PC-9 (cell line): ENCODE measurements around the gene CCL25. TPM values are rescaled to one million over a fixed set of nuclear protein-coding genes. Genes with fewer than 3 reads are reported as not detected.

ENCODE experiments used
- BruUV-seq: library from RNA; stranded (reverse); fragments of 400-500 nt; replicated peaks from 2 replicates; lab custom pipeline; 2021; lab: Mats Ljungman, UMichigan
- CTCF ChIA-PET: fragments of 300-600 bp; sonication (Branson Sonifier 250); formaldehyde crosslinking; loops from one replicate; lab custom pipeline; 2022; ENCODE audit warnings: antibody characterized with exemption; lab: Charles Lee
- POLR2A ChIA-PET: fragments of 300-600 bp; sonication (Branson Sonifier 250); formaldehyde crosslinking; loops from one replicate; lab custom pipeline; 2022; ENCODE audit warnings: antibody characterized with exemption; ENCODE audit not compliant: unreplicated experiment; lab: Charles Lee
- DNase-seq, 2 experiments: peaks; one replicate each; pipeline versions ENCODE4 v3.0.0 to v3.0.0-alpha.2; 2015 to 2022; ENCODE audit warnings: mixed read lengths in 1 of 2
- H2AFZ ChIP-seq: fragments of 200-600 bp; sonication (generic); 2 replicates; pipeline ENCODE4 v1.8.1; 2017; ENCODE audit warnings: antibody characterized with exemption
- H3F3A ChIP-seq: fragments of 200-600 bp; sonication (generic); 2 replicates; pipeline ENCODE4 v1.8.1; 2017; ENCODE audit warnings: antibody characterized with exemption, mild to moderate bottlenecking, low read depth; ENCODE audit not compliant: insufficient read depth
- H3K27ac ChIP-seq: fragments of 200-600 bp; sonication (generic); 2 replicates; pipeline ENCODE4 v1.6.1; 2016; ENCODE audit warnings: mixed run types
- H3K27me3 ChIP-seq: fragments of 200-600 bp; sonication (generic); 2 replicates; pipeline ENCODE4 v1.6.1; 2016; ENCODE audit warnings: low read depth, mixed run types; ENCODE audit not compliant: insufficient read depth
- H3K36me3 ChIP-seq: fragments of 200-600 bp; sonication (generic); 2 replicates; pipeline ENCODE4 v1.6.1; 2016; ENCODE audit warnings: low read depth, mixed run types
- H3K4me1 ChIP-seq: fragments of 200-600 bp; sonication (generic); replicated peaks from 2 replicates; pipeline ENCODE4 v1.6.1; 2016; ENCODE audit warnings: mixed run types; ENCODE audit not compliant: insufficient read depth
- H3K4me2 ChIP-seq: fragments of 200-600 bp; sonication (generic); 2 replicates; pipeline ENCODE4 v1.6.1; 2017; ENCODE audit warnings: mixed run types
- H3K4me3 ChIP-seq: fragments of 200-600 bp; sonication (generic); 2 replicates; pipeline ENCODE4 v1.6.1; 2016; ENCODE audit warnings: mixed run types
- H3K79me2 ChIP-seq: fragments of 200-600 bp; sonication (generic); 2 replicates; pipeline ENCODE4 v1.6.1; 2017; ENCODE audit warnings: low read depth, mixed run types
- H3K9me2 ChIP-seq: fragments of 200-600 bp; sonication (generic); 2 replicates; pipeline ENCODE4 v1.8.1; 2017; ENCODE audit warnings: mild to moderate bottlenecking; ENCODE audit not compliant: insufficient read depth
- H3K9me3 ChIP-seq: fragments of 200-600 bp; sonication (generic); 2 replicates; pipeline ENCODE4 v1.8.1; 2016; ENCODE audit warnings: low read depth; ENCODE audit not compliant: insufficient read depth
- H4K20me1 ChIP-seq: fragments of 200-600 bp; sonication (generic); 2 replicates; pipeline ENCODE4 v1.8.1; 2017; ENCODE audit not compliant: insufficient read depth
- EZH2 ChIP-seq: fragments of 200-600 bp; sonication (generic); IDR thresholded peaks from 2 replicates; pipeline ENCODE4 v1.8.0; 2017; ENCODE audit warnings: antibody characterized with exemption, low read depth
- intact Hi-C: fragments of 100-400 bp; cut with micrococcal nuclease; formaldehyde crosslinking; loops from one replicate; pipeline ENCODE4 v1.10.0; 2022; ENCODE audit not compliant: unreplicated experiment
- total RNA-seq: library from RNA; stranded (reverse); gene quantifications from 2 replicates; pipeline ENCODE4 v1.2.3, GENCODE V29; 2021
- TF ChIP-seq, protein P1 (sequence below): fragments of 200-600 bp; sonication (generic); conservative IDR thresholded peaks from 2 replicates; pipeline ENCODE4 v1.6.1; 2017; ENCODE audit warnings: mixed run types, antibody characterized with exemption, mild to moderate bottlenecking, moderate library complexity

Gene CCL25
- total RNA-seq, 1 experiment from 2014 or later, result not detected

DNA sequence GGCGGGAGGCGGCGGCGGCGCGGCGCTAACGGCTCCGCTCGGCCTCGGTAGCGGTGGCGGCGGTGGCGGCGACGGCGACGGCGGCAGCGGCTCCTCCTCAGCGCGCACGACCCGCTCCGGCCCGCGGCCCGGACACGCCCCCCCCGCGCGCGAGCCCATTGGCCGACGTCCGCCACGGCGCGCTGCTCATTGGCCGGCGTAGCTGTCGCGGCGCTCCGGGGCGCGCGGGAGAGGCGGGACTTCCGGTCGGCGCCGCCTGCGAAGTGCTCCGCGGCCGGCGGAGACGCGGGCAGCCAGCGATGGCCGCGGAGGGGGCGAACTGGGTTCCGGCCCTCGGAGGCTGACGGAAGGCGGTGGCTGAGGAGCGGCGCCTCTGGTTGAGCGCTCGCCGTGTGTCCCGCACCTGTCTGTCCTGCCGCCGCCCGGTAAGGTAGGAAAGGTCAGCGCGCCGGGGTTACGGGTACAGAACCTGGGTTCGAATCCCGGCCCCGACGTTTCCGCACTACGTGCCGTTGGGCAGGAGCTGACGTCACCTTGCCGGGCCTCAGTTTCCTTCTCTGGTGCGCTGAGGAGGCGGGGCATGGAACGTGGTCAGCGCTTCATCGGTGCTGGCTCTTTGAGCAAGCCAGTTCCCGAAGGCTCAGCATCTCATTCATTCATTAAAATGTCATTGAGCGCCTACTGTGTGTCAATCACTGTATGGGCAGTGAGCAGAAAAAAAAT, 46.9 kb upstream of the CCL25 start, which contains the start of gene ELAVL1:
TSS of gene ELAVL1 (minus strand) at position 108 of the 723 bp plus-strand sequence. CDS start 13,826 bp downstream, outside the sequence.
- Histone ChIP-seq H3K27me3 (no peaks in the 10 kb centered on the region), H3K79me2 (peaks cover 55% of the 10 kb centered on the region), H3K36me3 (no peaks in the 10 kb centered on the region), H4K20me1 (peaks cover 41% of the 10 kb centered on the region), H3K4me1 (peaks cover 30% of the 10 kb centered on the region), H3K4me2 (peak within 1 kb of the TSS; percentile 95), H2AFZ (peak within 1 kb of the TSS; percentile 97), H3K27ac (peak within 1 kb of the TSS; percentile 31; the same call in 1 of the 2 replicates), H3K9me3 (no peaks in the 10 kb centered on the region), H3F3A (peaks cover 27% of the 10 kb centered on the region), H3K4me3 (peak within 1 kb of the TSS; percentile 83), H3K9me2 (no peaks in the 10 kb centered on the region)
- TSS peak; percentile 66 for BruUV-seq
- POLR2A ChIA-PET, result no interaction called here
- TF ChIP-seq EZH2, result no peak
- TF ChIP-seq, protein P1, sequence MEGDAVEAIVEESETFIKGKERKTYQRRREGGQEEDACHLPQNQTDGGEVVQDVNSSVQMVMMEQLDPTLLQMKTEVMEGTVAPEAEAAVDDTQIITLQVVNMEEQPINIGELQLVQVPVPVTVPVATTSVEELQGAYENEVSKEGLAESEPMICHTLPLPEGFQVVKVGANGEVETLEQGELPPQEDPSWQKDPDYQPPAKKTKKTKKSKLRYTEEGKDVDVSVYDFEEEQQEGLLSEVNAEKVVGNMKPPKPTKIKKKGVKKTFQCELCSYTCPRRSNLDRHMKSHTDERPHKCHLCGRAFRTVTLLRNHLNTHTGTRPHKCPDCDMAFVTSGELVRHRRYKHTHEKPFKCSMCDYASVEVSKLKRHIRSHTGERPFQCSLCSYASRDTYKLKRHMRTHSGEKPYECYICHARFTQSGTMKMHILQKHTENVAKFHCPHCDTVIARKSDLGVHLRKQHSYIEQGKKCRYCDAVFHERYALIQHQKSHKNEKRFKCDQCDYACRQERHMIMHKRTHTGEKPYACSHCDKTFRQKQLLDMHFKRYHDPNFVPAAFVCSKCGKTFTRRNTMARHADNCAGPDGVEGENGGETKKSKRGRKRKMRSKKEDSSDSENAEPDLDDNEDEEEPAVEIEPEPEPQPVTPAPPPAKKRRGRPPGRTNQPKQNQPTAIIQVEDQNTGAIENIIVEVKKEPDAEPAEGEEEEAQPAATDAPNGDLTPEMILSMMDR, result no peak
- peak; percentile 76 to 91 for DNase-seq
- intact Hi-C loops, result no loop called here
- CTCF ChIA-PET, result interaction anchor here (0.5 to 1.7 kb wide), 3 partner anchors 62 to 499 kb away, joined by 5 to 6 read pairs (median 5); partner anchors contain the start of genes SNAPC2 and TIMM44

DNA sequence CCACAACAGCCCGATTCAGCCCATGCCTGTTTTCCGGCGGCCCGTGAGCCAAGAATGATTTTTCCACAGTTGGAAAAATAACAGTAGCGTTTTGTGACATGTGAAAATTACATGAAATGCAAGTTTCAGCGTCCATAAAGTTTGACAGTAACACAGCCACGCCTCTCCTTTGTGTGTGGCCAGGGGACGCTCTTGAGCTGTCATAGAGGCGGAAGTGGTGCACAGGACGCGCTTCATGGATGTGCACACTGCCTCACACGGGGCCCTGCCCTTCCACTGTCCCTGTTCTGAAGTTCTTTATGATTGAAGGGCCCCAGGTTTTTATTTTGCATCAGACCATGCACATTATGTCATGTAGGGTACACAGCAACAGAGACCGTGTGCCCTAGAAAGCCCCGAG, 34.8 kb upstream of the CCL25 start:
- Histone ChIP-seq H3K79me2 (no peaks in the 10 kb centered on the region), H3K36me3 (no peaks in the 10 kb centered on the region), H4K20me1 (no peaks in the 10 kb centered on the region; the same call in 1 of the 2 replicates), H3K4me2 (no peak overlapping the region), H3K9me3 (no peaks in the 10 kb centered on the region), H2AFZ (no peak overlapping the region), H3K27me3 (no peaks in the 10 kb centered on the region), H3K27ac (no peak overlapping the region), H3K4me1 (no peaks in the 10 kb centered on the region), H3K4me3 (no peak overlapping the region), H3K9me2 (no peaks in the 10 kb centered on the region), H3F3A (no peaks in the 10 kb centered on the region)
- CTCF ChIA-PET, result no interaction called here
- POLR2A ChIA-PET, result no interaction called here
- DNase-seq, result no peak
- TF ChIP-seq EZH2, result no peak
- TF ChIP-seq, protein P1, result no peak
- intact Hi-C loops, result no loop called here
- BruUV-seq, result no TSS peak

DNA sequence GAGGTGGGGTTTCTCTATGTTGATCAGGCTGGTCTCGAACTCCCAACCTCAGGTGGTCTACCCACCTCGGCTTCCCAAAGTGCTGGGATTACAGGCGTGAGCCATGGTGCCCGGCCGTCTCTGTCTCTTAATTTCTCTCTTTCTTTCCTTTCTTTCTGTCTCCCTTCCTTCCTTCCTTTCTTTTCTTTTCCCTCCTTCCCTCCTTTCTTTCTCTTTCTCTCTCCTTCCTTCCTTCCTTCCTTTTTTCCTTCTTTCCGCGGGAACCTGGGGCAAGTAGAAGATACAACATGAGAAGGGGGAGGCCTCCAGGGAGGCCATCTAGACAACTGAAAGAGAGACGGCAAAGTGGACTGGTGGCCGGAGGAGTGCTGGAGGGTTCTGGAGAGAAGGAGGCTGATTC, 31.9 kb upstream of the CCL25 start:
- no peaks in the 10 kb centered on the region for H3K9me3 ChIP-seq
- BruUV-seq, result no TSS peak
- H3K36me3 ChIP-seq, result no peaks in the 10 kb centered on the region
- CTCF ChIA-PET, result interaction anchor here (0.6 kb wide), 1 partner anchor 13 kb away, joined by 7 read pairs; no protein-coding TSS in a partner anchor
- H3K27me3 ChIP-seq, result no peaks in the 10 kb centered on the region
- no peaks in the 10 kb centered on the region for H3K79me2 ChIP-seq
- POLR2A ChIA-PET, result interaction anchor here (0.7 kb wide), 1 partner anchor 205 kb away, joined by 8 read pairs; no protein-coding TSS in a partner anchor
- no peaks in the 10 kb centered on the region for H3F3A ChIP-seq
- H3K4me3 ChIP-seq, result no peak overlapping the region
- H3K9me2 ChIP-seq, result no peaks in the 10 kb centered on the region
- no peaks in the 10 kb centered on the region for H3K4me1 ChIP-seq
- no peaks in the 10 kb centered on the region; the same call in 1 of the 2 replicates for H4K20me1 ChIP-seq
- no peak for DNase-seq
- no peak overlapping the region for H2AFZ ChIP-seq
- no peak overlapping the region for H3K27ac ChIP-seq
- intact Hi-C loops, result no loop called here
- H3K4me2 ChIP-seq, result no peak overlapping the region
- TF ChIP-seq EZH2, result no peak
- TF ChIP-seq, protein P1, result no peak
